ENCODE measurements around the gene IRS2. TPM values are rescaled to one million over a fixed set of nuclear protein-coding genes. Genes with fewer than 3 reads are reported as not detected.

IRS2 gene
- total RNA-seq, 1 experiment from 2014 or later, result 5.9 TPM

- TF ChIP-seq TCF7L2 (IDR thresholded peaks at IDR 0.05; ENCODE audit: low read depth, low read length) (no peak), CTCF (IDR thresholded peaks at IDR 0.05) (no peak), POLR2AphosphoS5 (IDR thresholded peaks at IDR 0.05; ENCODE audit: low read depth, low read length) (no peak), SIN3A (IDR thresholded peaks at IDR 0.05; ENCODE audit: borderline replicate concordance, insufficient read depth, low read depth, low read length) (no peak), REST (IDR thresholded peaks at IDR 0.05; ENCODE audit: insufficient read depth in 1 of 2, low read depth in 2 of 2, low read length in 1 of 2) (no peak)
- ATAC-seq (no peak), DNase-seq (ENCODE audit: low read depth, low spot score) (no peak)
- H3K4me3 ChIP-seq (ENCODE audit: low read depth in 2 of 2, low read length in 2 of 2), result no peak overlapping the region
- CTCF ChIA-PET, result no interaction called here
- POLR2A ChIA-PET, result no interaction called here
- H3K27ac ChIP-seq (ENCODE audit: low read length), result no peak overlapping the region
- no peaks in the 10 kb centered on the region for H3K27me3 ChIP-seq (ENCODE audit: control insufficient read depth, insufficient read depth, low read length)
- in situ Hi-C loops (cut with HindIII; ENCODE audit: low pct_unique_long_range_greater_than_20kb, low sequenced_read_pairs), result no loop called here
- no peaks in the 10 kb centered on the region for H3K36me3 ChIP-seq (ENCODE audit: control insufficient read depth, insufficient read depth, low read length)
- no peaks in the 10 kb centered on the region for H3K9me3 ChIP-seq (ENCODE audit: control insufficient read depth, insufficient read depth, low read depth, low read length)
- no peaks in the 10 kb centered on the region for H3K4me1 ChIP-seq (ENCODE audit: control insufficient read depth, insufficient read depth, low read length)
- intact Hi-C loops (cut with micrococcal nuclease; ENCODE audit: unreplicated experiment), result no loop called here
- BruUV-seq (replicated peaks), result no TSS peak
Measured at GRCh38 chr13:109755551-109755950, 30.8 kb downstream of the IRS2 start.

- intact Hi-C loops (cut with micrococcal nuclease; ENCODE audit: unreplicated experiment) (no loop called here), in situ Hi-C loops (cut with HindIII; ENCODE audit: low pct_unique_long_range_greater_than_20kb, low sequenced_read_pairs) (no loop called here)
- no peak overlapping the region for H3K4me3 ChIP-seq (ENCODE audit: low read depth in 2 of 2, low read length in 2 of 2)
- no peak overlapping the region for H3K27ac ChIP-seq (ENCODE audit: low read length)
- no peak for TF ChIP-seq CTCF (IDR thresholded peaks at IDR 0.05)
- TF ChIP-seq TCF7L2 (IDR thresholded peaks at IDR 0.05; ENCODE audit: low read depth, low read length), result no peak
- no peak for TF ChIP-seq POLR2AphosphoS5 (IDR thresholded peaks at IDR 0.05; ENCODE audit: low read depth, low read length)
- no peak for TF ChIP-seq REST (IDR thresholded peaks at IDR 0.05; ENCODE audit: insufficient read depth in 1 of 2, low read depth in 2 of 2, low read length in 1 of 2)
- no peak for TF ChIP-seq SIN3A (IDR thresholded peaks at IDR 0.05; ENCODE audit: borderline replicate concordance, insufficient read depth, low read depth, low read length)
- H3K4me1 ChIP-seq (ENCODE audit: control insufficient read depth, insufficient read depth, low read length), result no peaks in the 10 kb centered on the region; the same call in 1 of the 2 replicates
- no TSS peak for BruUV-seq (replicated peaks)
- H3K27me3 ChIP-seq (ENCODE audit: control insufficient read depth, insufficient read depth, low read length), result no peaks in the 10 kb centered on the region
- H3K9me3 ChIP-seq (ENCODE audit: control insufficient read depth, insufficient read depth, low read depth, low read length), result no peaks in the 10 kb centered on the region
- POLR2A ChIA-PET, result no interaction called here
- CTCF ChIA-PET, result no interaction called here
- no peaks in the 10 kb centered on the region for H3K36me3 ChIP-seq (ENCODE audit: control insufficient read depth, insufficient read depth, low read length)
- ATAC-seq (no peak), DNase-seq (ENCODE audit: low read depth, low spot score) (no peak)
Measured at GRCh38 chr13:109751477-109751876, 34.9 kb downstream of the IRS2 start.
